MM.1S (cell line): ENCODE results near the gene APOBEC2.

Experiments used
- CTCF ChIP-seq: fragments of 300-600 bp; sonication (generic); IDR thresholded peaks from 2 replicates; pipeline ENCODE4 v1.5.1; 2016; ENCODE audit warnings: antibody characterized with exemption, low read length, mixed read lengths
- EZH2 ChIP-seq: fragments of 300-600 bp; sonication (generic); optimal IDR thresholded peaks from 2 replicates; pipeline ENCODE3; 2017; ENCODE audit warnings: low read depth, mild to moderate bottlenecking, antibody characterized with exemption, low read length, mixed read lengths

DNA sequence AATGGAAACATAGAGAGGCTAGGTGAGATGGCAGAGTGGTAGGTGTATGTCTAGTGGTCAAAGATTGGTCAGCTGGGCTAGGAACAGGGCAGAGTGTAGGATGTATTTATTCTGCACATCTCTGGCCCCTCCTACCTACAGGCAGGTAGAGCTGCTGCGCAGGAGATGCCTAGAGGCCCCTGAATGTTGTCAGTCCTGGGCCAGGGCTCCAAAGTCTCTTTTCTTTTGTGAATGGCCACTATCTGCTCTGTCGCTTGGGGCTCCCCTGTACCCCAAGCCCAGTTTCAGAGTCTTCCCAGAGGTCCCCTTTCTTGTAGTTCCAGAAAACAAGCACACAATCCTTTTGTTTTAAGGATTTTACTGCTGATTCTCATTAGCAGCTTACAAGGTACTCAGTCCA is 5.7 kb upstream of the APOBEC2 start:
- TF ChIP-seq CTCF (no peak), EZH2 (no peak)
